Activated CD4-positive, alpha-beta T cell treated with anti-CD3 and anti-CD28 coated beads for 4 hours (primary cell): ENCODE results near the gene MED13.
"Not testable (repeated sequence)": the region's sequence is repeated elsewhere in the genome, so short reads cannot be mapped to it uniquely, and the experiment has no call there.

Source experiments
- DNase-seq, 2 donors: peaks; one replicate each; pipeline ENCODE4 v3.0.0-alpha.2; 2020

MED13 gene

GRCh38 chr17:62090021-62090824 lies 25.1 kb upstream of the MED13 start:
- DNase-seq = no peak

GRCh38 chr17:62089334-62089733 lies 24.3 kb upstream of the MED13 start:
- DNase-seq = no peak

GRCh38 chr17:62086737-62087136 lies 21.7 kb upstream of the MED13 start:
- DNase-seq = no peak

- no peak for DNase-seq
Observed at GRCh38 chr17:62085511-62086408, 20.7 kb upstream of the MED13 start.

GRCh38 chr17:62084585-62084984 lies 19.5 kb upstream of the MED13 start:
- no peak for DNase-seq

- DNase-seq = no peak
Observed at GRCh38 chr17:62083651-62084050, 18.6 kb upstream of the MED13 start.

GRCh38 chr17:62080647-62081046 lies 15.6 kb upstream of the MED13 start:
- DNase-seq = no peak

- DNase-seq = no peak
Observed at GRCh38 chr17:62078009-62078408, 12.9 kb upstream of the MED13 start.

GRCh38 chr17:62076864-62077788 lies 12.0 kb upstream of the MED13 start:
- no peak for DNase-seq

GRCh38 chr17:62075308-62075815 lies 10.3 kb upstream of the MED13 start:
- DNase-seq = no peak

GRCh38 chr17:62073993-62074392 lies 8.9 kb upstream of the MED13 start:
- no peak for DNase-seq

GRCh38 chr17:62072855-62073254 lies 7.8 kb upstream of the MED13 start:
- DNase-seq = not testable (repeated sequence)

GRCh38 chr17:62070900-62071299 lies 5.8 kb upstream of the MED13 start:
- no peak for DNase-seq

- DNase-seq = no peak
Observed at GRCh38 chr17:62067165-62068145, 2.4 kb upstream of the MED13 start.

- DNase-seq = peak; percentile 98
Observed at GRCh38 chr17:62065611-62066468, 762 bp upstream of the MED13 start.

- DNase-seq = no peak
Observed at GRCh38 chr17:62064029-62064790, 868 bp downstream of the MED13 start.

GRCh38 chr17:62062944-62063343 lies 2.1 kb downstream of the MED13 start:
- DNase-seq = no peak

- DNase-seq = no peak
Observed at GRCh38 chr17:62062302-62062701, 2.8 kb downstream of the MED13 start.

GRCh38 chr17:62059414-62059813 lies 5.7 kb downstream of the MED13 start:
- DNase-seq = no peak

GRCh38 chr17:62058611-62059010 lies 6.5 kb downstream of the MED13 start:
- no peak for DNase-seq
